ENCODE results near the gene IL17RB.

The IL17RB gene

GRCh38 chr3:53812434-53812833, 33.9 kb upstream of the IL17RB start:
- no peak for DNase-seq

- no peak for DNase-seq
Observed at GRCh38 chr3:53813229-53813628, 33.1 kb upstream of the IL17RB start.

GRCh38 chr3:53813876-53814275, 32.5 kb upstream of the IL17RB start:
- DNase-seq: no peak

- no peak for DNase-seq
Observed at GRCh38 chr3:53815067-53815466, 31.3 kb upstream of the IL17RB start.

GRCh38 chr3:53815651-53816050, 30.7 kb upstream of the IL17RB start:
- no peak for DNase-seq

- DNase-seq: no peak
Observed at GRCh38 chr3:53816425-53816824, 29.9 kb upstream of the IL17RB start.

GRCh38 chr3:53817211-53817610, 29.2 kb upstream of the IL17RB start:
- DNase-seq: no peak

GRCh38 chr3:53817809-53818208, 28.6 kb upstream of the IL17RB start:
- no peak for DNase-seq

GRCh38 chr3:53818221-53819162, 27.9 kb upstream of the IL17RB start:
- no peak for DNase-seq

GRCh38 chr3:53819163-53819868, 27.1 kb upstream of the IL17RB start:
- DNase-seq: no peak

- no peak for DNase-seq
Observed at GRCh38 chr3:53820084-53820483, 26.3 kb upstream of the IL17RB start.

GRCh38 chr3:53820756-53821580, 25.4 kb upstream of the IL17RB start:
- DNase-seq: no peak

- DNase-seq: no peak
Observed at GRCh38 chr3:53821631-53822121, 24.7 kb upstream of the IL17RB start.

GRCh38 chr3:53822331-53822741, 24.0 kb upstream of the IL17RB start:
- DNase-seq: no peak

GRCh38 chr3:53823026-53823955, 23.1 kb upstream of the IL17RB start:
- DNase-seq: no peak

- DNase-seq: no peak
Observed at GRCh38 chr3:53823956-53824657, 22.3 kb upstream of the IL17RB start.

- DNase-seq: no peak
Observed at GRCh38 chr3:53824795-53825194, 21.6 kb upstream of the IL17RB start.

- DNase-seq: no peak
Observed at GRCh38 chr3:53826048-53826447, 20.3 kb upstream of the IL17RB start.

- DNase-seq: no peak
Observed at GRCh38 chr3:53828581-53828980, 17.8 kb upstream of the IL17RB start.

GRCh38 chr3:53829605-53830004, 16.8 kb upstream of the IL17RB start:
- DNase-seq: no peak

- DNase-seq: no peak
Observed at GRCh38 chr3:53830944-53831343, 15.4 kb upstream of the IL17RB start.
